BJ (cell line): ENCODE data around the gene TNRC18. TPM values are rescaled to one million over a fixed set of nuclear protein-coding genes. Genes with fewer than 3 reads are reported as not detected.

Experiments used
- CTCF ChIA-PET: fragments of 350-600 bp; formaldehyde crosslinking; extraction: SDS; loops from one replicate; lab custom pipeline; 2021; ENCODE audit warnings: antibody characterized with exemption, inconsistent platforms; lab: Yijun Ruan, JAX
- POLR2A ChIA-PET: fragments of 300-600 bp; sonication (Branson Sonifier 250); formaldehyde crosslinking; extraction: SDS; loops from one replicate; lab custom pipeline; 2021; ENCODE audit warnings: antibody characterized with exemption; lab: Charles Lee
- DNase-seq: peaks from one replicate; pipeline ENCODE4 v3.0.0-alpha.2; 2011; ENCODE audit warnings: low read depth
- H3K27me3 ChIP-seq: 2 replicates; pipeline ENCODE4 v1.6.0; 2011; ENCODE audit warnings: low read length; ENCODE audit not compliant: control insufficient read depth, insufficient read depth
- H3K36me3 ChIP-seq: 2 replicates; pipeline ENCODE4 v1.5.1; 2011; ENCODE audit warnings: low read length; ENCODE audit not compliant: control insufficient read depth, insufficient read depth
- H3K4me3 ChIP-seq: 2 replicates; pipeline ENCODE4 v1.5.1; 2011; ENCODE audit warnings: low read depth, mild to moderate bottlenecking, control low read depth, low read length
- CTCF ChIP-seq: IDR thresholded peaks from 2 replicates; pipeline ENCODE4 v1.5.1; 2011; ENCODE audit warnings: low read depth, mild to moderate bottlenecking, control low read depth, inconsistent platforms, low read length, moderate library complexity; ENCODE audit not compliant: insufficient read depth
- polyA plus RNA-seq: library from polyadenylated mRNA; depleted of rRNA; stranded (reverse); fragments of >200 nt; gene quantifications from 2 replicates; pipeline ENCODE4 v1.2.3, GENCODE V29; 2011

TNRC18 gene
- polyA plus RNA-seq, 1 experiment: 20.1 TPM

DNA sequence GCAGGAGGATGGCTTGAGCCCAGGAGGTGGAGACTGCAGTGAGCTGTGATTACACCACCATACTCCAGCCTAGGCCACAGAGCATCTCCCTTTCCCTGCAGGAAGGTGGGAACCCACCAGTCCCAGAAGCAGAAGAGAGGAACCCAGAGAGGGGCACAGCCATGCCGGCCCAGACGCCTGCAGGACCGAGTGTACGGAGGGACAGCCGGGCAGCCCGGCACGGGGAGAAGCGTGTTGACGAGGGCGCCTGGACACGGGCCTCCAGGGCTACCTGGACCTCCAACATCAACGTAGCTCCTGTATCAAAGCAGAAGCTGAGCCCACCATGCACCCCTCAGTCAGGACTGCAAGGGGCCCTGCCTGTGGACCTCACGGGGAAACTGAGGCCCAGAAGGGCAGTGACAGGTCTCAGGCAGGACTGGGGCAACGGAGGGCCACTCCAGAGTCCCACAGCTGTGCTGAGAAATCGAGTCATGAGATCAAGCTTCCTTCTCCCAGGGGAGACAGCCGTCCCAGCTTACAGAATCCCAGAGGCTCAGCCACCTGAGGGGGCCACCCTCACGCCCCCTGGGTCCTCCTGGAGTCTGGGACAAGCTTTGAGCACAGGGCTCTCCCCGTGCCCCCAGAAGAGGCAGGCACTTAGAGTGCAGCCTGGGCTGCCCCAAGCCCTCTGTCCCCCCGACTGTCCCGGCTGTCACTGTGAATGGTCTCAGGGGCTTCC lies 43.1 kb downstream of the TNRC18 start:
- Histone ChIP-seq H3K36me3 (peaks cover 23% of the 10 kb centered on the region), H3K27me3 (no peaks in the 10 kb centered on the region), H3K4me3 (no peak overlapping the region)
- no peak for TF ChIP-seq CTCF
- CTCF ChIA-PET: interaction anchor here (1.0 to 2.4 kb wide), 2 partner anchors 10 to 15 kb away, joined by 4 to 8 read pairs; no protein-coding TSS in a partner anchor
- POLR2A ChIA-PET: no interaction called here
- no peak for DNase-seq

DNA sequence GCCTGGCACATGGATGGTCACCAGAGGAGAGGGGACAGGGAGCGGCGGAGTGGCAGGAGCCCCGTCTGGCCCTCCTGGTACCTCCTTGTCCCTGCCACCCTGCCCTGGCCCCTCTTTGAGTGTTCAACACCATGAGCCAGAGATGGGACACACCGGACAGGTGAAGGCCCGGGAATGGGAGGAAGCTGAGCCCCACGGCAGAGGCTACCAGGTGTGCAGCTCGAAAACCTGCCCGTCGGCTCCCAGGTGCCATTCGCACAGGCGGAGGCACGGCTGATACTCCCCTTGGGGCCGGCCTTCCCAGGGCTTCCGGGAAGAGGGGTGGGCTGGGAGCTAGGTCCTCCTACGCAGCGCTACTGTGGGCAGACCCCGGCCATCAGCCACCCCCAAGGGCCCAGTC lies 44.1 kb downstream of the TNRC18 start:
- Histone ChIP-seq H3K36me3 (peaks cover 26% of the 10 kb centered on the region), H3K27me3 (no peaks in the 10 kb centered on the region), H3K4me3 (no peak overlapping the region)
- no peak for TF ChIP-seq CTCF
- POLR2A ChIA-PET: no interaction called here
- CTCF ChIA-PET: interaction anchor here (1.0 to 2.4 kb wide), 2 partner anchors 9 to 14 kb away, joined by 4 to 8 read pairs; no protein-coding TSS in a partner anchor
- no peak for DNase-seq

DNA sequence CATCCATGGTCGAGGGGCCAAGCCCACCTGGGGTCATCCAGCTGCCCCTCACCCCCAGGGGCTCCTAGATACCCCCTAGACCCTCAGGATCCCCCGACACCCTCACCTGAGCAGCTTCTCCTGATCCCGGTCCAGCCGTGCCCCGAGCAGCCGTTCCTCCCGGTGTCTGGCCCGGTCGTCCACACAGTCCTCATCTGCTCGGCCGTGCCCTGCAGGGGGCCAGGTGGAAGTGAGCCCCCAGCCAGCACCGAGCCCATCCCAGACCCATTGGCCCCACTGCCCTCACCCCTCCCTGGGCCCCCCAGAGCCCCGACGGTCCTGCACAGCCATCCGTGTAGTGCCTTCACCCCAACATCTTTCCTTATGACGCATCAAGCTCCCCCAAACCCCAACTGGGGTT lies 45.8 kb downstream of the TNRC18 start:
- H3K36me3 ChIP-seq: peaks cover 35% of the 10 kb centered on the region
- POLR2A ChIA-PET: no interaction called here
- CTCF ChIA-PET: interaction anchor here (0.9 to 3.8 kb wide), 2 partner anchors 8 to 11 kb away, joined by 3 to 14 read pairs; no protein-coding TSS in a partner anchor

DNA sequence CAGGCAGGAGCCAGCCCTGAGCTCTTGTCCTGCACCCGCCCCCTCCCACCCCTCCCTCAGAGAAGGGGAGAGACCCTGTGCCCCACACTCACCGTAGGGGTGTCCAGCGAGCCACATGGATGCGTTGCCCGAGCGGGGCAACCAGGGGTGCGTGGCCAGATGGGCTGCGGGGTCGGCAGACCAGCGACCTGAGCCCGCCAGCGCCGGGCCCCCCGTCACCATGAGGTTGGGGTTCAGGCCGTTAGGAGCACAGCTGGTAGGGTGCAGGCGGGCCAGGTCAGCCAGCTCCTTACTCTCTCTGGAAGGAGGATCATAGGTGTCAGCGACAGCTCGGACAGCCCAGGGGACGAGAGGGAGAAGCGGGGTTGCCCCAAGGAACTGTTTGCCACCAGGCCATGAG lies 46.4 kb downstream of the TNRC18 start:
- no peak for DNase-seq

More for the DNA sequence above, 45.8 kb downstream of the TNRC18 start:
- no peak for DNase-seq
- Histone ChIP-seq H3K4me3 (no peak overlapping the region), H3K27me3 (no peaks in the 10 kb centered on the region)
- no peak for TF ChIP-seq CTCF

More for the DNA sequence above, 46.4 kb downstream of the TNRC18 start:
- no peak for TF ChIP-seq CTCF
- POLR2A ChIA-PET: no interaction called here
- H3K27me3 ChIP-seq: no peaks in the 10 kb centered on the region
- CTCF ChIA-PET: interaction anchor here (0.9 to 3.8 kb wide), 2 partner anchors 8 to 11 kb away, joined by 3 to 14 read pairs; no protein-coding TSS in a partner anchor
- no peak overlapping the region for H3K4me3 ChIP-seq
- H3K36me3 ChIP-seq: peaks cover 38% of the 10 kb centered on the region
